PC-9 (cell line): ENCODE data around the gene SNAP47.

Experiments
- EZH2 ChIP-seq: fragments of 200-600 bp; sonication (generic); IDR thresholded peaks from 2 replicates; pipeline ENCODE4 v1.8.0; 2017; ENCODE audit warnings: antibody characterized with exemption, low read depth
- TF ChIP-seq, protein P1 (sequence below): fragments of 200-600 bp; sonication (generic); conservative IDR thresholded peaks from 2 replicates; pipeline ENCODE4 v1.6.1; 2017; ENCODE audit warnings: mixed run types, antibody characterized with exemption, mild to moderate bottlenecking, moderate library complexity

GRCh38 chr1:227732586-227733308 lies 2.5 kb upstream of the SNAP47 start:
- TF ChIP-seq, protein P1, sequence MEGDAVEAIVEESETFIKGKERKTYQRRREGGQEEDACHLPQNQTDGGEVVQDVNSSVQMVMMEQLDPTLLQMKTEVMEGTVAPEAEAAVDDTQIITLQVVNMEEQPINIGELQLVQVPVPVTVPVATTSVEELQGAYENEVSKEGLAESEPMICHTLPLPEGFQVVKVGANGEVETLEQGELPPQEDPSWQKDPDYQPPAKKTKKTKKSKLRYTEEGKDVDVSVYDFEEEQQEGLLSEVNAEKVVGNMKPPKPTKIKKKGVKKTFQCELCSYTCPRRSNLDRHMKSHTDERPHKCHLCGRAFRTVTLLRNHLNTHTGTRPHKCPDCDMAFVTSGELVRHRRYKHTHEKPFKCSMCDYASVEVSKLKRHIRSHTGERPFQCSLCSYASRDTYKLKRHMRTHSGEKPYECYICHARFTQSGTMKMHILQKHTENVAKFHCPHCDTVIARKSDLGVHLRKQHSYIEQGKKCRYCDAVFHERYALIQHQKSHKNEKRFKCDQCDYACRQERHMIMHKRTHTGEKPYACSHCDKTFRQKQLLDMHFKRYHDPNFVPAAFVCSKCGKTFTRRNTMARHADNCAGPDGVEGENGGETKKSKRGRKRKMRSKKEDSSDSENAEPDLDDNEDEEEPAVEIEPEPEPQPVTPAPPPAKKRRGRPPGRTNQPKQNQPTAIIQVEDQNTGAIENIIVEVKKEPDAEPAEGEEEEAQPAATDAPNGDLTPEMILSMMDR = no peak
- TF ChIP-seq EZH2 = no peak
